Mesenchymal stem cell (in vitro differentiated cells and primary cell): ENCODE data around the gene RRBP1.
A peak's percentile ranks its signal among the peaks of the same experiment; 100 is the strongest.

Source experiments
- DNase-seq: peaks from one replicate; pipeline ENCODE4 v3.0.0-alpha.2; 2013
- H2AFZ ChIP-seq: one replicate; pipeline ENCODE4 v1.6.1; 2013; ENCODE audit warnings: low read depth, mild to moderate bottlenecking, control low read depth, inconsistent platforms, low read length, moderate library complexity
- H2AK5ac ChIP-seq: 2 replicates; pipeline ENCODE4 v1.6.1; 2013; ENCODE audit warnings: low read length, moderate library complexity, mild to moderate bottlenecking, inconsistent platforms; ENCODE audit not compliant: severe bottlenecking
- H2BK120ac ChIP-seq: one replicate; pipeline ENCODE4 v1.6.1; 2013; ENCODE audit warnings: low read depth, mild to moderate bottlenecking, inconsistent platforms, low read length, moderate library complexity
- H2BK12ac ChIP-seq, 2 experiments: one replicate each; pipeline ENCODE4 v1.6.1; 2013; ENCODE audit warnings: inconsistent platforms in 2 of 2, low read length in 2 of 2, mild to moderate bottlenecking in 2 of 2, moderate library complexity in 2 of 2, control low read depth in 1 of 2
- H2BK15ac ChIP-seq: one replicate; pipeline ENCODE4 v1.6.1; 2013; ENCODE audit warnings: mild to moderate bottlenecking, low read depth, inconsistent platforms; ENCODE audit not compliant: poor library complexity, severe bottlenecking
- H2BK5ac ChIP-seq: 2 replicates; pipeline ENCODE4 v1.6.1; 2013; ENCODE audit warnings: low read depth, mild to moderate bottlenecking, low read length, control low read depth, inconsistent platforms; ENCODE audit not compliant: poor library complexity, severe bottlenecking
- H3K14ac ChIP-seq, 2 experiments: one replicate each; pipeline ENCODE4 v1.6.1; 2013; ENCODE audit warnings: inconsistent platforms in 2 of 2, low read length in 2 of 2, control low read depth in 1 of 2, mild to moderate bottlenecking in 1 of 2, moderate library complexity in 1 of 2
- H3K18ac ChIP-seq, 2 experiments: one replicate each; pipeline ENCODE4 v1.6.1; 2013; ENCODE audit warnings: inconsistent platforms in 2 of 2, low read length in 2 of 2, control low read depth in 1 of 2, low read depth in 1 of 2, mild to moderate bottlenecking in 1 of 2
- H3K23ac ChIP-seq, 2 experiments: one replicate each; pipeline ENCODE4 v1.6.1; 2013; ENCODE audit warnings: inconsistent platforms in 2 of 2, low read length in 2 of 2, mild to moderate bottlenecking in 2 of 2, moderate library complexity in 2 of 2, control low read depth in 1 of 2
- H3K27ac ChIP-seq: 2 replicates; pipeline ENCODE4 v1.5.1; 2013; ENCODE audit warnings: mild to moderate bottlenecking, moderate library complexity, low read length, control low read depth, inconsistent platforms; ENCODE audit not compliant: poor library complexity, severe bottlenecking
- H3K27me3 ChIP-seq, 2 experiments: 2 replicates each; pipeline versions ENCODE4 v1.6.1 to v1.7.0; 2013; ENCODE audit warnings: low read length in 2 of 2, mild to moderate bottlenecking in 2 of 2, moderate library complexity in 2 of 2, control low read depth in 1 of 2, inconsistent platforms in 1 of 2; ENCODE audit not compliant: control insufficient read depth in 1 of 2, insufficient read depth in 1 of 2
- H3K36me3 ChIP-seq, 2 experiments: 2 replicates each; pipeline versions ENCODE4 v1.6.1 to v1.7.0; 2013; ENCODE audit warnings: low read length in 2 of 2, control low read depth in 1 of 2, inconsistent platforms in 1 of 2, low read depth in 1 of 2, mild to moderate bottlenecking in 1 of 2; ENCODE audit not compliant: insufficient read depth in 2 of 2, control insufficient read depth in 1 of 2
- H3K4ac ChIP-seq, 2 experiments: one replicate each; pipeline ENCODE4 v1.6.1; 2013; ENCODE audit warnings: inconsistent platforms in 2 of 2, low read length in 2 of 2, mild to moderate bottlenecking in 2 of 2, moderate library complexity in 2 of 2, control low read depth in 1 of 2, low read depth in 1 of 2
- H3K4me1 ChIP-seq: 2 replicates; pipeline ENCODE4 v1.6.1; 2013; ENCODE audit warnings: low read depth, low read length, control low read depth; ENCODE audit not compliant: control insufficient read depth, insufficient read depth
- H3K4me2 ChIP-seq: 2 replicates; pipeline ENCODE4 v1.6.1; 2013; ENCODE audit warnings: low read length, mild to moderate bottlenecking, inconsistent platforms; ENCODE audit not compliant: poor library complexity, severe bottlenecking
- H3K4me3 ChIP-seq, 2 experiments: 2 replicates each; pipeline versions ENCODE4 v1.5.1 to v1.7.0; 2013; ENCODE audit warnings: low read length in 2 of 2, mild to moderate bottlenecking in 2 of 2, control low read depth in 1 of 2, low read depth in 1 of 2; ENCODE audit not compliant: insufficient read depth in 1 of 2
- H3K79me1 ChIP-seq: replicated peaks from 2 replicates; pipeline ENCODE4 v1.6.1; 2013; ENCODE audit warnings: mild to moderate bottlenecking, control low read depth, low read length, inconsistent platforms; ENCODE audit not compliant: poor library complexity, severe bottlenecking
- H3K9ac ChIP-seq: 2 replicates; pipeline ENCODE4 v1.7.0; 2013; ENCODE audit warnings: mild to moderate bottlenecking, low read length, moderate library complexity
- H3K9me3 ChIP-seq: 2 replicates; pipeline ENCODE4 v1.7.0; 2013; ENCODE audit warnings: mild to moderate bottlenecking, low read length; ENCODE audit not compliant: control insufficient read depth
- H4K8ac ChIP-seq: one replicate; pipeline ENCODE4 v1.6.1; 2013; ENCODE audit warnings: inconsistent platforms, mild to moderate bottlenecking, low read length, moderate library complexity
- H4K91ac ChIP-seq: one replicate; pipeline ENCODE4 v1.6.1; 2013; ENCODE audit warnings: mild to moderate bottlenecking, low read length, inconsistent platforms
- WGBS: methylation state at CpG from one replicate; pipeline ENCODE4 v1.1.7; 2013; ENCODE audit warnings: mixed read lengths; 5-methylcytosine and 5-hydroxymethylcytosine counted together

The RRBP1 gene

GRCh38 chr20:17679941-17680835 lies 1.9 kb downstream of the RRBP1 start:
- WGBS: 5% methylated on average over 23 of the region's 27 CpGs
- Histone ChIP-seq H3K4me1 (peaks cover 15% of the 10 kb centered on the region), H2BK12ac (peak overlapping the region in 1 of 2 experiments; percentile 38), H3K18ac (peak overlapping the region; percentile 16 to 46), H3K36me3 (peaks cover 20 to 46% of the 10 kb centered on the region in 2 experiments), H3K9ac (peak overlapping the region; percentile 98), H3K27me3 (peaks cover 13 to 19% of the 10 kb centered on the region in 2 experiments), H2BK120ac (peak overlapping the region; percentile 93), H3K4ac (peak overlapping the region; percentile 30 to 65), H3K27ac (peak overlapping the region; percentile 53), H3K9me3 (no peaks in the 10 kb centered on the region), H3K14ac (no peak overlapping the region), H4K91ac (no peak overlapping the region), H3K4me3 (peak overlapping the region; percentile 90 to 99), H3K79me1 (no peaks in the 10 kb centered on the region), H4K8ac (no peak overlapping the region), H2AFZ (no peak overlapping the region), H3K23ac (peak overlapping the region in 1 of 2 experiments; percentile 42), H3K4me2 (peak overlapping the region; percentile 83), H2BK15ac (no peak overlapping the region), H2AK5ac (peak overlapping the region; percentile 58), H2BK5ac (no peak overlapping the region)
- peak; percentile 89 for DNase-seq

- H3K79me1 ChIP-seq: no peaks in the 10 kb centered on the region
- H2AFZ ChIP-seq: no peak overlapping the region
- H2BK15ac ChIP-seq: no peak overlapping the region
- peaks cover 21% of the 10 kb centered on the region for H3K4me1 ChIP-seq
- no peak overlapping the region for H4K8ac ChIP-seq
- no peak overlapping the region for H3K23ac ChIP-seq
- no peak overlapping the region for H3K14ac ChIP-seq
- no peak overlapping the region for H2BK120ac ChIP-seq
- 100% methylated on average over 2 of the region's 3 CpGs for WGBS
- peaks cover under 1 to 7% of the 10 kb centered on the region in 2 experiments for H3K27me3 ChIP-seq
- H3K4me2 ChIP-seq: no peak overlapping the region
- H3K4ac ChIP-seq: no peak overlapping the region
- H3K9ac ChIP-seq: peak overlapping the region; percentile 98
- H3K27ac ChIP-seq: no peak overlapping the region
- H2BK5ac ChIP-seq: no peak overlapping the region
- no peak overlapping the region for H3K18ac ChIP-seq
- DNase-seq: no peak
- H4K91ac ChIP-seq: no peak overlapping the region
- peaks cover 27 to 47% of the 10 kb centered on the region in 2 experiments for H3K36me3 ChIP-seq
- no peak overlapping the region for H2BK12ac ChIP-seq
- H3K4me3 ChIP-seq: no peak overlapping the region
- H3K9me3 ChIP-seq: no peaks in the 10 kb centered on the region
- H2AK5ac ChIP-seq: no peak overlapping the region
These were observed 3.2 kb downstream of the RRBP1 start for GRCh38 chr20:17678886-17679285.

- Histone ChIP-seq H3K4me2 (no peak overlapping the region), H2AFZ (no peak overlapping the region), H2AK5ac (no peak overlapping the region), H2BK120ac (no peak overlapping the region), H2BK12ac (no peak overlapping the region), H4K91ac (no peak overlapping the region), H3K27me3 (peaks cover 0 to 1% of the 10 kb centered on the region in 2 experiments), H3K18ac (no peak overlapping the region), H2BK5ac (no peak overlapping the region), H3K23ac (no peak overlapping the region), H3K9me3 (no peaks in the 10 kb centered on the region), H3K27ac (no peak overlapping the region), H3K79me1 (no peaks in the 10 kb centered on the region), H3K9ac (peak overlapping the region; percentile 98), H3K4me1 (peaks cover 21% of the 10 kb centered on the region), H3K4me3 (no peak overlapping the region), H4K8ac (no peak overlapping the region), H3K14ac (no peak overlapping the region), H2BK15ac (no peak overlapping the region), H3K36me3 (peaks cover 27 to 47% of the 10 kb centered on the region in 2 experiments), H3K4ac (no peak overlapping the region)
- peak; percentile 52 for DNase-seq
- 50% methylated on average over 1 of the region's 2 CpGs for WGBS
These were observed 3.7 kb downstream of the RRBP1 start for GRCh38 chr20:17678295-17678694.

GRCh38 chr20:17676942-17677341 lies 5.1 kb downstream of the RRBP1 start:
- no CpG with 5 or more reads among the region's 2 CpGs for WGBS
- Histone ChIP-seq H3K4me2 (no peak overlapping the region), H3K4me1 (peaks cover 19% of the 10 kb centered on the region), H2BK12ac (no peak overlapping the region), H2BK15ac (no peak overlapping the region), H4K91ac (no peak overlapping the region), H3K4me3 (no peak overlapping the region), H3K14ac (no peak overlapping the region), H2AFZ (no peak overlapping the region), H3K27ac (no peak overlapping the region), H2BK120ac (no peak overlapping the region), H3K23ac (no peak overlapping the region), H3K9me3 (no peaks in the 10 kb centered on the region), H3K79me1 (no peaks in the 10 kb centered on the region), H3K4ac (no peak overlapping the region), H3K9ac (peak overlapping the region; percentile 23), H2BK5ac (no peak overlapping the region), H2AK5ac (no peak overlapping the region), H3K36me3 (peaks cover 31 to 59% of the 10 kb centered on the region in 2 experiments), H3K18ac (no peak overlapping the region), H3K27me3 (no peaks in the 10 kb centered on the region), H4K8ac (no peak overlapping the region)
- DNase-seq: no peak
